Neural cell (in vitro differentiated cells): ENCODE data around the gene SETD9.

ENCODE experiments used
- EZH2 ChIP-seq: fragments of 200-600, 300-800 bp; shearing (Covaris generic), sonication (generic); IDR thresholded peaks from 2 replicates; pipeline ENCODE4 v1.6.1; 2014; ENCODE audit warnings: antibody characterized with exemption, low read length, borderline replicate concordance, mild to moderate bottlenecking; ENCODE audit not compliant: insufficient read depth, poor library complexity, severe bottlenecking
- MXI1 ChIP-seq: fragments of 450-650 bp; conservative IDR thresholded peaks from 2 replicates; pipeline ENCODE4 v1.6.1; 2014; ENCODE audit warnings: antibody characterized with exemption, mild to moderate bottlenecking; ENCODE audit not compliant: poor library complexity, severe bottlenecking
- REST ChIP-seq: IDR thresholded peaks from 2 replicates; pipeline ENCODE4 v1.6.1; 2012; ENCODE audit warnings: borderline replicate concordance
- SMC3 ChIP-seq: fragments of 450-650 bp; conservative IDR thresholded peaks from 2 replicates; pipeline ENCODE4 v1.6.1; 2014; ENCODE audit warnings: antibody characterized with exemption, mild to moderate bottlenecking, moderate library complexity; ENCODE audit not compliant: poor library complexity
- TAF1 ChIP-seq: IDR thresholded peaks from 2 replicates; pipeline ENCODE4 v1.6.1; 2012; ENCODE audit warnings: low read depth
- TF ChIP-seq, protein P1 (sequence below): fragments of 450-650 bp; IDR thresholded peaks from 2 replicates; pipeline ENCODE4 v1.5.1; 2014; ENCODE audit warnings: antibody characterized with exemption, mild to moderate bottlenecking, moderate library complexity; ENCODE audit not compliant: poor library complexity, severe bottlenecking

- TF ChIP-seq REST (no peak), MXI1 (no peak), EZH2 (no peak), TAF1 (no peak), SMC3 (no peak)
- TF ChIP-seq, protein P1, sequence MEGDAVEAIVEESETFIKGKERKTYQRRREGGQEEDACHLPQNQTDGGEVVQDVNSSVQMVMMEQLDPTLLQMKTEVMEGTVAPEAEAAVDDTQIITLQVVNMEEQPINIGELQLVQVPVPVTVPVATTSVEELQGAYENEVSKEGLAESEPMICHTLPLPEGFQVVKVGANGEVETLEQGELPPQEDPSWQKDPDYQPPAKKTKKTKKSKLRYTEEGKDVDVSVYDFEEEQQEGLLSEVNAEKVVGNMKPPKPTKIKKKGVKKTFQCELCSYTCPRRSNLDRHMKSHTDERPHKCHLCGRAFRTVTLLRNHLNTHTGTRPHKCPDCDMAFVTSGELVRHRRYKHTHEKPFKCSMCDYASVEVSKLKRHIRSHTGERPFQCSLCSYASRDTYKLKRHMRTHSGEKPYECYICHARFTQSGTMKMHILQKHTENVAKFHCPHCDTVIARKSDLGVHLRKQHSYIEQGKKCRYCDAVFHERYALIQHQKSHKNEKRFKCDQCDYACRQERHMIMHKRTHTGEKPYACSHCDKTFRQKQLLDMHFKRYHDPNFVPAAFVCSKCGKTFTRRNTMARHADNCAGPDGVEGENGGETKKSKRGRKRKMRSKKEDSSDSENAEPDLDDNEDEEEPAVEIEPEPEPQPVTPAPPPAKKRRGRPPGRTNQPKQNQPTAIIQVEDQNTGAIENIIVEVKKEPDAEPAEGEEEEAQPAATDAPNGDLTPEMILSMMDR: no peak
These were observed 16.0 kb upstream of the SETD9 start for GRCh38 chr5:56893251-56893951.
